ENCODE data around the gene CEP20.
A peak's percentile ranks its signal among the peaks of the same experiment; 100 is the strongest.

CEP20 gene

GRCh38 chr16:15898654-15899053, 10.3 kb upstream of the CEP20 start:
- H3K4me3 ChIP-seq (ENCODE audit: low read depth, low read length) = no peak overlapping the region
- TF ChIP-seq CTCF (IDR thresholded peaks at IDR 0.05; ENCODE audit: insufficient read depth, low read depth, low read length, missing control alignments) = no peak
- peak; percentile 36 for DNase-seq (ENCODE audit: low read depth)

- DNase-seq (ENCODE audit: low read depth) = peak; percentile 91
- TF ChIP-seq CTCF (IDR thresholded peaks at IDR 0.05; ENCODE audit: insufficient read depth, low read depth, low read length, missing control alignments) = no peak
- peak overlapping the region; percentile 1; the same call in 1 of the 2 replicates for H3K4me3 ChIP-seq (ENCODE audit: low read depth, low read length)
These were observed 9.4 kb upstream of the CEP20 start for GRCh38 chr16:15897834-15898254.

- no peak for DNase-seq (ENCODE audit: low read depth)
- H3K4me3 ChIP-seq (ENCODE audit: low read depth, low read length) = peak overlapping the region; percentile 1; the same call in 1 of the 2 replicates
- TF ChIP-seq CTCF (IDR thresholded peaks at IDR 0.05; ENCODE audit: insufficient read depth, low read depth, low read length, missing control alignments) = no peak
These were observed 8.8 kb upstream of the CEP20 start for GRCh38 chr16:15897121-15897780.

- DNase-seq (ENCODE audit: low read depth) = no peak
- no peak for TF ChIP-seq CTCF (IDR thresholded peaks at IDR 0.05; ENCODE audit: insufficient read depth, low read depth, low read length, missing control alignments)
- H3K4me3 ChIP-seq (ENCODE audit: low read depth, low read length) = no peak overlapping the region
These were observed 6.4 kb upstream of the CEP20 start for GRCh38 chr16:15894571-15895374.

GRCh38 chr16:15891508-15891907, 3.1 kb upstream of the CEP20 start:
- no peak for TF ChIP-seq CTCF (IDR thresholded peaks at IDR 0.05; ENCODE audit: insufficient read depth, low read depth, low read length, missing control alignments)
- H3K4me3 ChIP-seq (ENCODE audit: low read depth, low read length) = no peak overlapping the region
- DNase-seq (ENCODE audit: low read depth) = no peak

GRCh38 chr16:15887283-15887682, 1.1 kb downstream of the CEP20 start:
- peak overlapping the region; percentile 98 for H3K4me3 ChIP-seq (ENCODE audit: low read depth, low read length)
- TF ChIP-seq CTCF (IDR thresholded peaks at IDR 0.05; ENCODE audit: insufficient read depth, low read depth, low read length, missing control alignments) = no peak

More at GRCh38 chr16:15887283-15887682, 1.1 kb downstream of the CEP20 start:
- no peak for DNase-seq (ENCODE audit: low read depth)

Data from GM12865 (cell line).